Esophagus squamous epithelium (tissue), 5 donors: ENCODE measurements around the gene PIGV. TPM values are rescaled to one million over a fixed set of nuclear protein-coding genes. Genes with fewer than 3 reads are reported as not detected.

ENCODE experiments used
- DNase-seq: peaks from one replicate; lab custom pipeline; 2025; lab: John Stamatoyannopoulos, UW
- H3K27ac ChIP-seq, 4 donors: fragments of 200-600 bp; sonication (generic); one replicate each; pipeline ENCODE4 v1.5.1; 2016 to 2019; ENCODE audit warnings: mild to moderate bottlenecking in 1 of 4
- H3K27me3 ChIP-seq, 4 donors: fragments of 200-600 bp; sonication (generic); 1 replicate in 3 of 4; 2 replicates in 1 of 4; pipeline versions ENCODE4 v1.5.1 to v1.6.0; 2017 to 2021; ENCODE audit warnings: antibody characterized with exemption in 1 of 4
- H3K36me3 ChIP-seq, 3 donors: fragments of 200-600 bp; sonication (generic); one replicate each; pipeline ENCODE4 v1.5.1; 2016 to 2019
- H3K4me1 ChIP-seq, 3 donors: fragments of 200-600 bp; sonication (generic); one replicate each; pipeline ENCODE4 v1.5.1; 2017 to 2019
- H3K4me3 ChIP-seq, 4 donors: fragments of 200-600 bp; sonication (generic); 1 replicate in 3 of 4; 2 replicates in 1 of 4; pipeline ENCODE4 v1.5.1; 2016 to 2019; ENCODE audit warnings: mild to moderate bottlenecking in 2 of 4, moderate library complexity in 1 of 4
- H3K9me3 ChIP-seq, 3 donors: fragments of 200-600 bp; sonication (generic); one replicate each; pipeline ENCODE4 v1.5.1; 2016 to 2019
- POLR2A ChIP-seq, 4 donors: fragments of 450-650 bp; IDR thresholded peaks; one replicate each; pipeline ENCODE4 v1.6.1; 2017; ENCODE audit warnings: antibody characterized with exemption in 4 of 4, mild to moderate bottlenecking in 4 of 4, moderate library complexity in 3 of 4
- WGBS, 2 donors: methylation state at CpG; one replicate each; pipeline ENCODE4 v1.1.5; 2018; 5-methylcytosine and 5-hydroxymethylcytosine counted together
- intact Hi-C: fragments of 100-400 bp; cut with DNase I; formaldehyde crosslinking; loops from one replicate; pipeline ENCODE4 v1.15.0; 2022
- total RNA-seq, 4 donors: library from RNA; depleted of rRNA; stranded (reverse); fragments of >200 nt; gene quantifications; one replicate each; pipeline ENCODE4 v1.1.0, GENCODE V29; 2016
- TF ChIP-seq, protein P1 (sequence below), 6 experiments: fragments of 450-650 bp in 4 of 6; fragments of 200-600 bp in 2 of 6; sonication (generic) in 2 of 6; IDR thresholded peaks; one replicate each; pipeline ENCODE4 v1.5.1; 2016 to 2019; ENCODE audit warnings: antibody characterized with exemption in 6 of 6, mild to moderate bottlenecking in 4 of 6, moderate library complexity in 4 of 6
- donor health status: DM: yes; HTN: yes; CAD: no.

The PIGV gene
- 10 to 100 TPM in 3 of 4 donors, 1 to 10 TPM in 1; 9.9 to 20.9 (median 13.1) TPM for total RNA-seq

GRCh38 chr1:26787706-26788514 is at the start of gene PIGV:
Gene PIGV, plus strand, starts transcription at chr1:26787950. Its CDS starts 2,866 bp downstream, at chr1:26790816.
- 0% methylated on average over 24 of the region's 63 CpGs; no CpG with 5 or more reads in 1 of the 2 donors for WGBS, 2 donors
- Histone ChIP-seq H3K36me3 (peaks cover 0 to 24% (median 0%) of the 10 kb centered on the region in 3 donors), H3K9me3 (no peaks in the 10 kb centered on the region), H3K4me3 (peak within 1 kb of the TSS; percentile 59 to 92 (median 78)), H3K4me1 (peaks cover 28 to 64% (median 38%) of the 10 kb centered on the region in 3 donors), H3K27me3 (no peaks in the 10 kb centered on the region), H3K27ac (peak within 1 kb of the TSS; percentile 98 to 100 (median 98))
- TF ChIP-seq, protein P1, sequence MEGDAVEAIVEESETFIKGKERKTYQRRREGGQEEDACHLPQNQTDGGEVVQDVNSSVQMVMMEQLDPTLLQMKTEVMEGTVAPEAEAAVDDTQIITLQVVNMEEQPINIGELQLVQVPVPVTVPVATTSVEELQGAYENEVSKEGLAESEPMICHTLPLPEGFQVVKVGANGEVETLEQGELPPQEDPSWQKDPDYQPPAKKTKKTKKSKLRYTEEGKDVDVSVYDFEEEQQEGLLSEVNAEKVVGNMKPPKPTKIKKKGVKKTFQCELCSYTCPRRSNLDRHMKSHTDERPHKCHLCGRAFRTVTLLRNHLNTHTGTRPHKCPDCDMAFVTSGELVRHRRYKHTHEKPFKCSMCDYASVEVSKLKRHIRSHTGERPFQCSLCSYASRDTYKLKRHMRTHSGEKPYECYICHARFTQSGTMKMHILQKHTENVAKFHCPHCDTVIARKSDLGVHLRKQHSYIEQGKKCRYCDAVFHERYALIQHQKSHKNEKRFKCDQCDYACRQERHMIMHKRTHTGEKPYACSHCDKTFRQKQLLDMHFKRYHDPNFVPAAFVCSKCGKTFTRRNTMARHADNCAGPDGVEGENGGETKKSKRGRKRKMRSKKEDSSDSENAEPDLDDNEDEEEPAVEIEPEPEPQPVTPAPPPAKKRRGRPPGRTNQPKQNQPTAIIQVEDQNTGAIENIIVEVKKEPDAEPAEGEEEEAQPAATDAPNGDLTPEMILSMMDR (IDR thresholded peaks at IDR 0.05): peak in 5 of 6 experiments; percentile 15 to 59 (median 46)
- peak in 2 of 4 donors; percentile 54 to 73 for TF ChIP-seq POLR2A (IDR thresholded peaks at IDR 0.05)
- intact Hi-C loops: loop anchor here (2.0 to 10.0 kb wide), 3 partner anchors 96 to 283 kb away; no protein-coding TSS in a partner anchor
- peak; percentile 28 for DNase-seq

GRCh38 chr1:26739329-26739914 is 48.3 kb upstream of the PIGV start:
- Histone ChIP-seq H3K27me3 (no peaks in the 10 kb centered on the region), H3K4me1 (peaks cover under 1 to 43% (median 10%) of the 10 kb centered on the region in 3 donors), H3K27ac (peak overlapping the region in 1 of 4 donors; percentile 19), H3K9me3 (no peaks in the 10 kb centered on the region), H3K36me3 (peaks cover 0 to 94% (median 8%) of the 10 kb centered on the region in 3 donors), H3K4me3 (no peak overlapping the region)
- no peak for TF ChIP-seq POLR2A (IDR thresholded peaks at IDR 0.05)
- TF ChIP-seq, protein P1 (IDR thresholded peaks at IDR 0.05): no peak
- DNase-seq: no peak
- intact Hi-C loops: no loop called here
- 69 to 73% methylated on average over 4 of the region's 4 CpGs for WGBS, 2 donors

- TF ChIP-seq, protein P1 (IDR thresholded peaks at IDR 0.05): no peak
- TF ChIP-seq POLR2A (IDR thresholded peaks at IDR 0.05): no peak
- 88 to 95% methylated on average over 3 of the region's 3 CpGs for WGBS, 2 donors
- H3K27me3 ChIP-seq: no peaks in the 10 kb centered on the region
- H3K27ac ChIP-seq: no peak overlapping the region
- DNase-seq: no peak
- H3K9me3 ChIP-seq: no peaks in the 10 kb centered on the region
- H3K4me3 ChIP-seq: no peak overlapping the region
- intact Hi-C loops: no loop called here
- H3K4me1 ChIP-seq: peaks cover 5 to 45% (median 17%) of the 10 kb centered on the region in 3 donors
- peaks cover 0 to 89% (median 8%) of the 10 kb centered on the region in 3 donors for H3K36me3 ChIP-seq
Observed at GRCh38 chr1:26740023-26740634, 47.6 kb upstream of the PIGV start.

- H3K27ac ChIP-seq: no peak overlapping the region
- H3K36me3 ChIP-seq: peaks cover 0 to 89% (median 8%) of the 10 kb centered on the region in 3 donors
- H3K4me1 ChIP-seq: peaks cover 5 to 53% (median 23%) of the 10 kb centered on the region in 3 donors
- intact Hi-C loops: no loop called here
- 81 to 87% methylated on average over 5 of the region's 5 CpGs for WGBS, 2 donors
- H3K9me3 ChIP-seq: no peaks in the 10 kb centered on the region
- TF ChIP-seq, protein P1 (IDR thresholded peaks at IDR 0.05): no peak
- no peak for TF ChIP-seq POLR2A (IDR thresholded peaks at IDR 0.05)
- DNase-seq: no peak
- no peak overlapping the region for H3K4me3 ChIP-seq
- no peaks in the 10 kb centered on the region for H3K27me3 ChIP-seq
Observed at GRCh38 chr1:26740952-26741351, 46.8 kb upstream of the PIGV start.
